Liver (tissue), 9 donors: ENCODE data around the gene MICU1. TPM values are rescaled to one million over a fixed set of nuclear protein-coding genes. Genes with fewer than 3 reads are reported as not detected.

Source experiments
- DNase-seq: peaks from one replicate; pipeline ENCODE4 v3.0.0-alpha.2; 2017; ENCODE audit warnings: low spot score
- H3K27ac ChIP-seq, 2 donors: one replicate each; pipeline ENCODE4 v1.7.0; 2013; ENCODE audit warnings: inconsistent platforms in 2 of 2, low read length in 2 of 2, control low read depth in 1 of 2, low read depth in 1 of 2, mild to moderate bottlenecking in 1 of 2
- H3K27me3 ChIP-seq, 4 donors: one replicate each; pipeline versions ENCODE4 v1.6.1 to v1.7.0; 2013; ENCODE audit warnings: low read length in 3 of 4, inconsistent platforms in 1 of 4, mild to moderate bottlenecking in 1 of 4, moderate library complexity in 1 of 4; ENCODE audit not compliant: control insufficient read depth in 4 of 4, insufficient read depth in 4 of 4
- H3K36me3 ChIP-seq, 4 donors: one replicate each; pipeline versions ENCODE4 v1.6.1 to v1.7.0; 2013; ENCODE audit warnings: low read length in 3 of 4, mild to moderate bottlenecking in 3 of 4, low read depth in 1 of 4, moderate library complexity in 1 of 4; ENCODE audit not compliant: control insufficient read depth in 4 of 4, insufficient read depth in 3 of 4
- H3K4me1 ChIP-seq, 4 donors: one replicate each; pipeline versions ENCODE4 v1.6.1 to v1.7.0; 2013; ENCODE audit warnings: low read length in 3 of 4, mild to moderate bottlenecking in 3 of 4, moderate library complexity in 1 of 4; ENCODE audit not compliant: control insufficient read depth in 4 of 4, insufficient read depth in 4 of 4
- H3K4me3 ChIP-seq, 3 donors: one replicate each; pipeline versions ENCODE4 v1.6.1 to v1.7.0; 2013; ENCODE audit warnings: low read length in 3 of 3, control low read depth in 1 of 3, low read depth in 1 of 3, mild to moderate bottlenecking in 1 of 3
- H3K9ac ChIP-seq, 2 donors: one replicate each; pipeline ENCODE4 v1.7.0; 2013; ENCODE audit warnings: low read length in 2 of 2, mild to moderate bottlenecking in 2 of 2, moderate library complexity in 2 of 2, control low read depth in 1 of 2, low read depth in 1 of 2
- H3K9me3 ChIP-seq, 4 donors: one replicate each; pipeline versions ENCODE4 v1.6.1 to v1.7.0; 2013; ENCODE audit warnings: low read length in 3 of 4; ENCODE audit not compliant: control insufficient read depth in 4 of 4
- ATF3 ChIP-seq: IDR thresholded peaks from 2 replicates; pipeline ENCODE4 v1.6.1; 2016; ENCODE audit warnings: antibody characterized with exemption
- FOXA1 ChIP-seq: IDR thresholded peaks from 2 replicates; pipeline ENCODE4 v1.6.1; 2016; ENCODE audit warnings: antibody characterized with exemption
- FOXA2 ChIP-seq: IDR thresholded peaks from 2 replicates; pipeline ENCODE4 v1.6.1; 2016; ENCODE audit warnings: antibody characterized with exemption
- GABPA ChIP-seq, 2 donors: IDR thresholded peaks in 1 of 2; conservative IDR thresholded peaks in 1 of 2; 2 replicates each; pipeline ENCODE4 v1.6.1; 2016; ENCODE audit warnings: antibody characterized with exemption in 2 of 2, mild to moderate bottlenecking in 1 of 2, moderate library complexity in 1 of 2
- HNF4A ChIP-seq, 2 donors: conservative IDR thresholded peaks; 2 replicates each; pipeline ENCODE4 v1.6.1; 2016; ENCODE audit warnings: antibody characterized with exemption in 2 of 2, mild to moderate bottlenecking in 2 of 2
- HNF4G ChIP-seq: IDR thresholded peaks from 2 replicates; pipeline ENCODE4 v1.6.1; 2016; ENCODE audit warnings: antibody characterized with exemption
- JUND ChIP-seq, 2 donors: IDR thresholded peaks; 2 replicates each; pipeline ENCODE4 v1.6.1; 2016; ENCODE audit warnings: antibody characterized with exemption in 2 of 2
- MAX ChIP-seq: IDR thresholded peaks from 2 replicates; pipeline ENCODE4 v1.6.1; 2016; ENCODE audit warnings: antibody characterized with exemption
- NR2F2 ChIP-seq: IDR thresholded peaks from 2 replicates; pipeline ENCODE4 v1.6.1; 2016; ENCODE audit warnings: antibody characterized with exemption
- RAD21 ChIP-seq, 2 donors: IDR thresholded peaks; 2 replicates each; pipeline ENCODE4 v1.6.1; 2016; ENCODE audit warnings: antibody characterized with exemption in 2 of 2, mild to moderate bottlenecking in 2 of 2
- REST ChIP-seq: IDR thresholded peaks from 2 replicates; pipeline ENCODE4 v1.6.1; 2016; ENCODE audit warnings: antibody characterized with exemption, mild to moderate bottlenecking
- RXRA ChIP-seq, 2 donors: IDR thresholded peaks; 2 replicates each; pipeline ENCODE4 v1.6.1; 2017 to 2018; ENCODE audit warnings: antibody characterized with exemption in 2 of 2, mild to moderate bottlenecking in 1 of 2
- SP1 ChIP-seq: IDR thresholded peaks from 2 replicates; pipeline ENCODE4 v1.6.1; 2018; ENCODE audit warnings: antibody characterized with exemption, mild to moderate bottlenecking
- TAF1 ChIP-seq: conservative IDR thresholded peaks from 2 replicates; pipeline ENCODE4 v1.6.1; 2016; ENCODE audit warnings: antibody characterized with exemption, mild to moderate bottlenecking
- YY1 ChIP-seq: IDR thresholded peaks from 2 replicates; pipeline ENCODE4 v1.6.1; 2016; ENCODE audit warnings: antibody characterized with exemption, mild to moderate bottlenecking
- ZBTB33 ChIP-seq: IDR thresholded peaks from 2 replicates; pipeline ENCODE4 v1.6.1; 2016; ENCODE audit warnings: antibody characterized with exemption
- WGBS: extraction: QIAGEN DNeasy Blood & Tissue Kit; methylation state at CpG from one replicate; pipeline ENCODE4 v1.1.7; 2013; 5-methylcytosine and 5-hydroxymethylcytosine counted together
- polyA plus RNA-seq, 2 donors: library from polyadenylated mRNA; stranded (reverse) in 1 of 2; unstranded in 1 of 2; fragments of 200-250 nt in 1 of 2; fragments of >200 nt in 1 of 2; fragmentation: Nextera tagmentation in 1 of 2; extraction: Ambion mirVana in 1 of 2; gene quantifications; one replicate each; pipeline versions ENCODE4 v1.2.1 to v1.2.3, GENCODE V29; 2013 to 2015
- total RNA-seq, 2 donors: library from RNA; depleted of rRNA; stranded (reverse); fragments of >200 nt; gene quantifications; one replicate each; pipeline ENCODE4 v1.2.3, GENCODE V29; 2014
- TF ChIP-seq, protein P1 (sequence below): fragments of 150-350 bp; IDR thresholded peaks from 2 replicates; pipeline ENCODE4 v1.5.1; 2017; ENCODE audit warnings: improper control_type of control experiment, low read depth, low read length; ENCODE audit not compliant: missing input control
- donor health status: healthy.
- donor health status: healthy.
- donor health status: healthy.
- donor health status: healthy.
- donor health status: healthy.

Gene MICU1
- total and polyA plus RNA-seq, 4 donors, result 26.4 to 47.4 (median 32.1) TPM

GRCh38 chr10:72455889-72456595 is 169.8 kb downstream of the MICU1 start:
- H3K27ac ChIP-seq, result no peak overlapping the region
- WGBS, result 83% methylated on average over 3 of the region's 3 CpGs
- no peaks in the 10 kb centered on the region for H3K9me3 ChIP-seq
- no peak overlapping the region for H3K4me3 ChIP-seq
- H3K9ac ChIP-seq, result no peak overlapping the region
- TF ChIP-seq YY1 (no peak), RAD21 (IDR thresholded peaks at IDR 0.05) (no peak), GABPA (IDR thresholded peaks at IDR 0.05 in 1 of 2, conservative IDR thresholded peaks at IDR 0.05 in 1 of 2) (no peak), ATF3 (no peak), MAX (no peak), JUND (IDR thresholded peaks at IDR 0.05) (no peak), TAF1 (no peak), NR2F2 (no peak), HNF4G (no peak), FOXA1 (no peak), FOXA2 (no peak), RXRA (IDR thresholded peaks at IDR 0.05) (no peak), ZBTB33 (no peak), SP1 (no peak), HNF4A (conservative IDR thresholded peaks at IDR 0.05) (no peak)
- TF ChIP-seq, protein P1, sequence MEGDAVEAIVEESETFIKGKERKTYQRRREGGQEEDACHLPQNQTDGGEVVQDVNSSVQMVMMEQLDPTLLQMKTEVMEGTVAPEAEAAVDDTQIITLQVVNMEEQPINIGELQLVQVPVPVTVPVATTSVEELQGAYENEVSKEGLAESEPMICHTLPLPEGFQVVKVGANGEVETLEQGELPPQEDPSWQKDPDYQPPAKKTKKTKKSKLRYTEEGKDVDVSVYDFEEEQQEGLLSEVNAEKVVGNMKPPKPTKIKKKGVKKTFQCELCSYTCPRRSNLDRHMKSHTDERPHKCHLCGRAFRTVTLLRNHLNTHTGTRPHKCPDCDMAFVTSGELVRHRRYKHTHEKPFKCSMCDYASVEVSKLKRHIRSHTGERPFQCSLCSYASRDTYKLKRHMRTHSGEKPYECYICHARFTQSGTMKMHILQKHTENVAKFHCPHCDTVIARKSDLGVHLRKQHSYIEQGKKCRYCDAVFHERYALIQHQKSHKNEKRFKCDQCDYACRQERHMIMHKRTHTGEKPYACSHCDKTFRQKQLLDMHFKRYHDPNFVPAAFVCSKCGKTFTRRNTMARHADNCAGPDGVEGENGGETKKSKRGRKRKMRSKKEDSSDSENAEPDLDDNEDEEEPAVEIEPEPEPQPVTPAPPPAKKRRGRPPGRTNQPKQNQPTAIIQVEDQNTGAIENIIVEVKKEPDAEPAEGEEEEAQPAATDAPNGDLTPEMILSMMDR, result no peak
- DNase-seq, result no peak
- peaks cover 0 to 10% (median 7%) of the 10 kb centered on the region in 4 donors for H3K36me3 ChIP-seq
- H3K27me3 ChIP-seq, result no peaks in the 10 kb centered on the region
- H3K4me1 ChIP-seq, result peaks cover 0 to 3% (median 0%) of the 10 kb centered on the region in 4 donors

GRCh38 chr10:72449941-72450441 is 175.9 kb downstream of the MICU1 start:
- Histone ChIP-seq H3K36me3 (peaks cover 0 to 10% (median 8%) of the 10 kb centered on the region in 4 donors), H3K4me1 (no peaks in the 10 kb centered on the region), H3K9me3 (no peaks in the 10 kb centered on the region), H3K9ac (no peak overlapping the region), H3K4me3 (no peak overlapping the region), H3K27ac (no peak overlapping the region), H3K27me3 (no peaks in the 10 kb centered on the region)
- 80% methylated on average over 6 of the region's 6 CpGs for WGBS
- no peak for DNase-seq
- TF ChIP-seq FOXA1 (no peak), REST (no peak)
